Measurements from ENCODE around the gene SDSL.

The SDSL gene

GRCh38 chr12:113405694-113406093 is 16.5 kb upstream of the SDSL start:
- no peak overlapping the region for H3K27ac ChIP-seq (ENCODE audit: extremely low read depth, low read depth, low read length)
- H3K4me3 ChIP-seq (ENCODE audit: low read depth, low read length) = no peak overlapping the region
- no peaks in the 10 kb centered on the region for H3K9me3 ChIP-seq (ENCODE audit: control insufficient read depth, insufficient read depth, low read depth, low read length)
- no peak for TF ChIP-seq ZNF280C (tag by site-specific recombination; IDR thresholded peaks at IDR 0.05)
- TF ChIP-seq ZNF747 (tag by site-specific recombination; IDR thresholded peaks at IDR 0.05) = no peak
- POLR2A ChIA-PET = no interaction called here
- no peaks in the 10 kb centered on the region for H3K4me1 ChIP-seq (ENCODE audit: control insufficient read depth, insufficient read depth, low read length)
- no peaks in the 10 kb centered on the region for H3K36me3 ChIP-seq (ENCODE audit: control insufficient read depth in 2 of 2, insufficient read depth in 1 of 2, low read length in 2 of 2)
- CTCF ChIA-PET = interaction anchor here (0.9 to 1.2 kb wide), 3 partner anchors 26 to 208 kb away, joined by 3 to 5 read pairs (median 4); no protein-coding TSS in a partner anchor

GRCh38 chr12:113407931-113408600 is 14.1 kb upstream of the SDSL start:
- no peaks in the 10 kb centered on the region for H3K36me3 ChIP-seq (ENCODE audit: control insufficient read depth in 2 of 2, insufficient read depth in 1 of 2, low read length in 2 of 2)
- no peaks in the 10 kb centered on the region for H3K4me1 ChIP-seq (ENCODE audit: control insufficient read depth, insufficient read depth, low read length)
- TF ChIP-seq, protein P1, sequence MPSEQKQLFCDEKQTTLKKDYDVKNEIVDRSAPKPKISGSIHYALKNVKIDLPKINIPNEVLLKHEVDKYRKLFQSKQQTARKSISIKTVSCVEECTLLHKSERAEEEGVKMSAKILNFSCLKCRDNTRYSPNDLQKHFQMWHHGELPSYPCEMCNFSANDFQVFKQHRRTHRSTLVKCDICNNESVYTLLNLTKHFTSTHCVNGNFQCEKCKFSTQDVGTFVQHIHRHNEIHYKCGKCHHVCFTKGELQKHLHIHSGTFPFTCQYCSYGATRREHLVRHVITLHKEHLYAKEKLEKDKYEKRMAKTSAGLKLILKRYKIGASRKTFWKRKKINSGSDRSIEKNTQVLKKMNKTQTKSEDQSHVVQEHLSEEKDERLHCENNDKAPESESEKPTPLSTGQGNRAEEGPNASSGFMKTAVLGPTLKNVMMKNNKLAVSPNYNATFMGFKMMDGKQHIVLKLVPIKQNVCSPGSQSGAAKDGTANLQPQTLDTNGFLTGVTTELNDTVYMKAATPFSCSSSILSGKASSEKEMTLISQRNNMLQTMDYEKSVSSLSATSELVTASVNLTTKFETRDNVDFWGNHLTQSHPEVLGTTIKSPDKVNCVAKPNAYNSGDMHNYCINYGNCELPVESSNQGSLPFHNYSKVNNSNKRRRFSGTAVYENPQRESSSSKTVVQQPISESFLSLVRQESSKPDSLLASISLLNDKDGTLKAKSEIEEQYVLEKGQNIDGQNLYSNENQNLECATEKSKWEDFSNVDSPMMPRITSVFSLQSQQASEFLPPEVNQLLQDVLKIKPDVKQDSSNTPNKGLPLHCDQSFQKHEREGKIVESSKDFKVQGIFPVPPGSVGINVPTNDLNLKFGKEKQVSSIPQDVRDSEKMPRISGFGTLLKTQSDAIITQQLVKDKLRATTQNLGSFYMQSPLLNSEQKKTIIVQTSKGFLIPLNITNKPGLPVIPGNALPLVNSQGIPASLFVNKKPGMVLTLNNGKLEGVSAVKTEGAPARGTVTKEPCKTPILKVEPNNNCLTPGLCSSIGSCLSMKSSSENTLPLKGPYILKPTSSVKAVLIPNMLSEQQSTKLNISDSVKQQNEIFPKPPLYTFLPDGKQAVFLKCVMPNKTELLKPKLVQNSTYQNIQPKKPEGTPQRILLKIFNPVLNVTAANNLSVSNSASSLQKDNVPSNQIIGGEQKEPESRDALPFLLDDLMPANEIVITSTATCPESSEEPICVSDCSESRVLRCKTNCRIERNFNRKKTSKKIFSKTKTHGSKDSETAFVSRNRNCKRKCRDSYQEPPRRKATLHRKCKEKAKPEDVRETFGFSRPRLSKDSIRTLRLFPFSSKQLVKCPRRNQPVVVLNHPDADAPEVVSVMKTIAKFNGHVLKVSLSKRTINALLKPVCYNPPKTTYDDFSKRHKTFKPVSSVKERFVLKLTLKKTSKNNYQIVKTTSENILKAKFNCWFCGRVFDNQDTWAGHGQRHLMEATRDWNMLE (tag by site-specific recombination; conservative IDR thresholded peaks at IDR 0.05; ENCODE audit: low read depth) = no peak
- TF ChIP-seq HOXD13 (CRISPR knock-in tag; IDR thresholded peaks at IDR 0.05; ENCODE audit: borderline replicate concordance) (no peak), ZNF449 (tag by site-specific recombination; IDR thresholded peaks at IDR 0.05) (no peak), ZNF112 (tag by site-specific recombination; IDR thresholded peaks at IDR 0.05) (no peak), ZBTB1 (tag by site-specific recombination; IDR thresholded peaks at IDR 0.05) (no peak), WT1 (tag by site-specific recombination; IDR thresholded peaks at IDR 0.05) (no peak), SP7 (tag by site-specific recombination; IDR thresholded peaks at IDR 0.05) (no peak), ZNF335 (tag by site-specific recombination; conservative IDR thresholded peaks at IDR 0.05) (no peak), SETDB1 (IDR thresholded peaks at IDR 0.05; ENCODE audit: insufficient read length, low read length) (no peak), HIC1 (tag by site-specific recombination; IDR thresholded peaks at IDR 0.05) (no peak)
- TF ChIP-seq, protein P2, sequence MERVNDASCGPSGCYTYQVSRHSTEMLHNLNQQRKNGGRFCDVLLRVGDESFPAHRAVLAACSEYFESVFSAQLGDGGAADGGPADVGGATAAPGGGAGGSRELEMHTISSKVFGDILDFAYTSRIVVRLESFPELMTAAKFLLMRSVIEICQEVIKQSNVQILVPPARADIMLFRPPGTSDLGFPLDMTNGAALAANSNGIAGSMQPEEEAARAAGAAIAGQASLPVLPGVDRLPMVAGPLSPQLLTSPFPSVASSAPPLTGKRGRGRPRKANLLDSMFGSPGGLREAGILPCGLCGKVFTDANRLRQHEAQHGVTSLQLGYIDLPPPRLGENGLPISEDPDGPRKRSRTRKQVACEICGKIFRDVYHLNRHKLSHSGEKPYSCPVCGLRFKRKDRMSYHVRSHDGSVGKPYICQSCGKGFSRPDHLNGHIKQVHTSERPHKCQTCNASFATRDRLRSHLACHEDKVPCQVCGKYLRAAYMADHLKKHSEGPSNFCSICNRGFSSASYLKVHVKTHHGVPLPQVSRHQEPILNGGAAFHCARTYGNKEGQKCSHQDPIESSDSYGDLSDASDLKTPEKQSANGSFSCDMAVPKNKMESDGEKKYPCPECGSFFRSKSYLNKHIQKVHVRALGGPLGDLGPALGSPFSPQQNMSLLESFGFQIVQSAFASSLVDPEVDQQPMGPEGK (tag by site-specific recombination; IDR thresholded peaks at IDR 0.05) = no peak
- H3K4me3 ChIP-seq (ENCODE audit: low read depth, low read length) = no peak overlapping the region
- H3K9me3 ChIP-seq (ENCODE audit: control insufficient read depth, insufficient read depth, low read depth, low read length) = no peaks in the 10 kb centered on the region
- no peak overlapping the region for H3K27ac ChIP-seq (ENCODE audit: extremely low read depth, low read depth, low read length)
- CTCF ChIA-PET = interaction anchor here (0.6 to 2.3 kb wide), 2 partner anchors 10 to 17 kb away, joined by 3 to 8 read pairs; no protein-coding TSS in a partner anchor
- POLR2A ChIA-PET = interaction anchor here (0.7 kb wide), 1 partner anchor 12 kb away, joined by 6 read pairs; no protein-coding TSS in a partner anchor

Measured in HEK293 (cell line).